Upper lobe of left lung (tissue), 4 donors: Measurements from ENCODE around the gene COL27A1.

ENCODE experiments used
- EP300 ChIP-seq, 4 donors: sonication (generic); formaldehyde crosslinking; IDR thresholded peaks; one replicate each; pipeline ENCODE4 v1.5.1; 2017; ENCODE audit warnings: antibody characterized with exemption in 4 of 4, control low read depth in 2 of 4
- POLR2A ChIP-seq, 4 donors: fragments of 450-650 bp; IDR thresholded peaks; one replicate each; pipeline ENCODE4 v1.5.1; 2016 to 2017; ENCODE audit warnings: antibody characterized with exemption in 4 of 4, mild to moderate bottlenecking in 2 of 4
- POLR2AphosphoS5 ChIP-seq, 2 donors: sonication (generic); formaldehyde crosslinking; IDR thresholded peaks; one replicate each; pipeline ENCODE4 v1.5.1; 2017; ENCODE audit warnings: antibody characterized with exemption in 2 of 2
- TF ChIP-seq, protein P1 (sequence below), 6 experiments: fragments of 450-650 bp in 4 of 6; fragments of 200-600 bp in 2 of 6; sonication (generic) in 2 of 6; IDR thresholded peaks; one replicate each; pipeline ENCODE4 v1.5.1; 2016 to 2019; ENCODE audit warnings: antibody characterized with exemption in 6 of 6

DNA sequence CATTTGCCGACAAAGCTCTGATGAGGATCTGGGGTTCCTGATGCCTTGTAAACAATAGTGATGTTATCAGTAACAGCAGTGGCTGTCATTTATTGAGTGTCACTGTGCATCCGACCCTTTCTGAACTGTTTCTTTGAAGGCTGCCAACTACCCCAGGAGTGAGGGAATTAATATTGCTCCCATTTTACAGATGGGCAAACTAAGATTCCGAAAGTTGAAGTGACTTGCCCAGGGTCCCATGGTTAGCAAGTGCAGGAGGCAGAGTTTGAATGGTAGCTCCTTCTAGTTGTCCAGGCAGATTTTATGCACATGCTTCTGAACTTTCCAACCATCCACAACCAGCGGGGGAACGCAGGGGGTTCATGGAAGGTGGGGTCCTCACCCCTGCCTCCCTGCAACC, 81.9 kb downstream of the COL27A1 start:
- TF ChIP-seq, protein P1, sequence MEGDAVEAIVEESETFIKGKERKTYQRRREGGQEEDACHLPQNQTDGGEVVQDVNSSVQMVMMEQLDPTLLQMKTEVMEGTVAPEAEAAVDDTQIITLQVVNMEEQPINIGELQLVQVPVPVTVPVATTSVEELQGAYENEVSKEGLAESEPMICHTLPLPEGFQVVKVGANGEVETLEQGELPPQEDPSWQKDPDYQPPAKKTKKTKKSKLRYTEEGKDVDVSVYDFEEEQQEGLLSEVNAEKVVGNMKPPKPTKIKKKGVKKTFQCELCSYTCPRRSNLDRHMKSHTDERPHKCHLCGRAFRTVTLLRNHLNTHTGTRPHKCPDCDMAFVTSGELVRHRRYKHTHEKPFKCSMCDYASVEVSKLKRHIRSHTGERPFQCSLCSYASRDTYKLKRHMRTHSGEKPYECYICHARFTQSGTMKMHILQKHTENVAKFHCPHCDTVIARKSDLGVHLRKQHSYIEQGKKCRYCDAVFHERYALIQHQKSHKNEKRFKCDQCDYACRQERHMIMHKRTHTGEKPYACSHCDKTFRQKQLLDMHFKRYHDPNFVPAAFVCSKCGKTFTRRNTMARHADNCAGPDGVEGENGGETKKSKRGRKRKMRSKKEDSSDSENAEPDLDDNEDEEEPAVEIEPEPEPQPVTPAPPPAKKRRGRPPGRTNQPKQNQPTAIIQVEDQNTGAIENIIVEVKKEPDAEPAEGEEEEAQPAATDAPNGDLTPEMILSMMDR (IDR thresholded peaks at IDR 0.05) = no peak
- TF ChIP-seq POLR2AphosphoS5 (IDR thresholded peaks at IDR 0.05) (no peak), POLR2A (IDR thresholded peaks at IDR 0.05) (no peak), EP300 (IDR thresholded peaks at IDR 0.05) (no peak)
